Ascending aorta (tissue), 2 donors: ENCODE results near the gene CD48. TPM values are rescaled to one million over a fixed set of nuclear protein-coding genes. Genes with fewer than 3 reads are reported as not detected.
A peak's percentile ranks its signal among the peaks of the same experiment; 100 is the strongest.

ENCODE experiments used
- DNase-seq, 2 donors: peaks; one replicate each; pipeline ENCODE4 v3.0.0-alpha.2; 2019; ENCODE audit warnings: low spot score in 2 of 2
- H3K27ac ChIP-seq, 2 donors: fragments of 200-600 bp; sonication (generic); one replicate each; pipeline ENCODE4 v1.5.1; 2016 to 2017; ENCODE audit warnings: mild to moderate bottlenecking in 1 of 2
- H3K27me3 ChIP-seq: fragments of 200-600 bp; sonication (generic); one replicate; pipeline ENCODE4 v1.5.1; 2017
- H3K36me3 ChIP-seq, 2 donors: fragments of 200-600 bp; sonication (generic); one replicate each; pipeline ENCODE4 v1.5.1; 2016
- H3K4me1 ChIP-seq, 2 donors: fragments of 200-600 bp; sonication (generic); one replicate each; pipeline ENCODE4 v1.5.1; 2016 to 2017; ENCODE audit warnings: mild to moderate bottlenecking in 1 of 2
- H3K4me3 ChIP-seq, 2 donors: fragments of 200-600 bp; sonication (generic); one replicate each; pipeline ENCODE4 v1.5.1; 2016 to 2017; ENCODE audit warnings: mild to moderate bottlenecking in 1 of 2
- H3K9me3 ChIP-seq, 2 donors: fragments of 200-600 bp; sonication (generic); one replicate each; pipeline ENCODE4 v1.5.1; 2016
- intact Hi-C: fragments of 100-400 bp; cut with DNase I; formaldehyde crosslinking; loops from one replicate; pipeline ENCODE4 v1.15.1; 2023
- total RNA-seq: library from RNA; depleted of rRNA; stranded (reverse); fragments of >200 nt; gene quantifications from one replicate; pipeline ENCODE4 v1.1.0, GENCODE V29; 2016
- TF ChIP-seq, protein P1 (sequence below), 3 experiments: fragments of 200-600 bp in 2 of 3; fragments of 450-650 bp in 1 of 3; sonication (generic) in 2 of 3; IDR thresholded peaks; one replicate each; pipeline ENCODE4 v1.5.1; 2016 to 2019; ENCODE audit warnings: antibody characterized with exemption in 3 of 3, mild to moderate bottlenecking in 1 of 3, moderate library complexity in 1 of 3

CD48 gene
- total RNA-seq, 1 donor from 2014 or later: not detected

DNA sequence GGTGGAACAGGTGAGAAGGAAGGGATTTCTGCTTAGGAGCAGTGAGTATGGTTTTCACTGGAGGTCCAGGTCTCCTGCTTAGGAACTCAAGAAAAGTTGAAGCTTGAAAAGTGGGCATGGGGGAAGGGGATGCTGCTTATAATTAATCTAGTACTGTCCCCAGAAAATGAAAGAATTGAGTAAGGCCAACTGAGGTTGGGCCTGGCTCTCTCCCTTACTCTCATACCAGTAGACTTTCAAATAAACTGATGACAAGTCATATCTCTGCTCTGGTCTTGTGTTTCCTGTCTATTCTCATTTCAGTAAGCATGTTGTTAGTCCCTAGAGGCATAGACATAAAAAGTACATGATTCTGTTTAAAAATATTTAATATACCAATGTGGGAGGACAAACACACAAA is 26.4 kb downstream of the CD48 start:
- no peaks in the 10 kb centered on the region for H3K36me3 ChIP-seq
- no peaks in the 10 kb centered on the region for H3K27me3 ChIP-seq
- H3K27ac ChIP-seq: no peak overlapping the region
- intact Hi-C loops: no loop called here
- TF ChIP-seq, protein P1, sequence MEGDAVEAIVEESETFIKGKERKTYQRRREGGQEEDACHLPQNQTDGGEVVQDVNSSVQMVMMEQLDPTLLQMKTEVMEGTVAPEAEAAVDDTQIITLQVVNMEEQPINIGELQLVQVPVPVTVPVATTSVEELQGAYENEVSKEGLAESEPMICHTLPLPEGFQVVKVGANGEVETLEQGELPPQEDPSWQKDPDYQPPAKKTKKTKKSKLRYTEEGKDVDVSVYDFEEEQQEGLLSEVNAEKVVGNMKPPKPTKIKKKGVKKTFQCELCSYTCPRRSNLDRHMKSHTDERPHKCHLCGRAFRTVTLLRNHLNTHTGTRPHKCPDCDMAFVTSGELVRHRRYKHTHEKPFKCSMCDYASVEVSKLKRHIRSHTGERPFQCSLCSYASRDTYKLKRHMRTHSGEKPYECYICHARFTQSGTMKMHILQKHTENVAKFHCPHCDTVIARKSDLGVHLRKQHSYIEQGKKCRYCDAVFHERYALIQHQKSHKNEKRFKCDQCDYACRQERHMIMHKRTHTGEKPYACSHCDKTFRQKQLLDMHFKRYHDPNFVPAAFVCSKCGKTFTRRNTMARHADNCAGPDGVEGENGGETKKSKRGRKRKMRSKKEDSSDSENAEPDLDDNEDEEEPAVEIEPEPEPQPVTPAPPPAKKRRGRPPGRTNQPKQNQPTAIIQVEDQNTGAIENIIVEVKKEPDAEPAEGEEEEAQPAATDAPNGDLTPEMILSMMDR (IDR thresholded peaks at IDR 0.05): no peak
- DNase-seq: no peak
- H3K9me3 ChIP-seq: no peaks in the 10 kb centered on the region
- H3K4me3 ChIP-seq: no peak overlapping the region
- no peaks in the 10 kb centered on the region for H3K4me1 ChIP-seq

DNA sequence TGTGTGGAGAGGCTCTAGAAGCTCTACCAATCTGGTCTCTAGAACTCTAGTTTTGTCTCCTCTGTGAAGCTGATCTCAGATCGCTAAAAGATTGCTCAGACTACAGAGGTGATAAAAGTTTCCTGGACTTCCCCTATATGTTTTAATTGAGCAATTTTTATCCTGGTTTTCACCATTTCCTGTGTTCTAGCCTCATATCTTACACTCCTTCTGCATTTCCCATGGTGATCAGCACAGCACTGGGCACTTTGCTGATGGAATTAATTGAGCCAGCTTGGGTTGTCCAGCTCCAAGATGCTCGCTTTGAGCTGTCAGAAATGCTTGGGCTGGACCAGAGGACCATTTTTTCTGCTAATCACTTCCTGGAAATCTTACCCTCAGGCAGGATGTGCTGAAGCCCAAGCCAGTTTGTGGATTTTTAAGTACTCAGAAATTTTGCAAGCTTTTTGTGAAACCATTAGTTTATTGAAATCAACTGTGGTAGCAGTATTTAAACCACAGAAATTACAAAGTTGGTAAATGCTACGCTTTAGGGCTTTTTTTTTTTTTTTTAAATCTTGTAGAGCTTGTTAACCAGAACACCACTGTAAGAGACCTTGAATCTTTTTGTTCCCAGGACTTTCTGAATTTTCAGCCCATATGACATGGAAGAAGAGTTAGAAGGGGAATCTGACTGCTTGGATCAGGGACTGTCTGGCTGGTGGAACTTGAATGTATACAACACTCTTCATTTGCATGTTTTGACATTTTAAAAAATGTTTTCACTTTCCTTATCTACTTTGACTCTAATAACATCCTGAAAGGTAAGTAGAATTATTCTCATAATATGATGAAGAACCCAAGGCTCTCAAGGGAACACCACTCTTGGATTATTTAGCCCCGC is 28.4 kb downstream of the CD48 start:
- Histone ChIP-seq H3K4me1 (no peaks in the 10 kb centered on the region), H3K27me3 (no peaks in the 10 kb centered on the region), H3K27ac (no peak overlapping the region), H3K36me3 (no peaks in the 10 kb centered on the region), H3K9me3 (no peaks in the 10 kb centered on the region), H3K4me3 (no peak overlapping the region)
- TF ChIP-seq, protein P1 (IDR thresholded peaks at IDR 0.05): no peak
- intact Hi-C loops: no loop called here
- no peak for DNase-seq

DNA sequence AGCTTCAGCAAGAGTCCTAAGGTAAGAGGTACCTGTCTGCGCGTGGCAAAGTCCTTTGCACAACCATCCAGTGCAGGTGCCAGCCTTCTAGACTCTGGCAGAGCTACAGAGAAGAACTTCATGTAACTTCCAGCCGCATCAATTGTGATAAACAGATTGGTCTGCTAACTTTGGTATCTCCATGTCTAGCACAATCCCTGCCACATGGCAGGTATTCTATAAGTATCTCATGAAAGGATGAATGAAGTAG is 29.8 kb downstream of the CD48 start:
- Histone ChIP-seq H3K4me1 (no peaks in the 10 kb centered on the region), H3K27me3 (no peaks in the 10 kb centered on the region), H3K27ac (no peak overlapping the region), H3K36me3 (no peaks in the 10 kb centered on the region), H3K4me3 (no peak overlapping the region), H3K9me3 (no peaks in the 10 kb centered on the region)
- TF ChIP-seq, protein P1 (IDR thresholded peaks at IDR 0.05): no peak
- intact Hi-C loops: no loop called here
- no peak for DNase-seq

DNA sequence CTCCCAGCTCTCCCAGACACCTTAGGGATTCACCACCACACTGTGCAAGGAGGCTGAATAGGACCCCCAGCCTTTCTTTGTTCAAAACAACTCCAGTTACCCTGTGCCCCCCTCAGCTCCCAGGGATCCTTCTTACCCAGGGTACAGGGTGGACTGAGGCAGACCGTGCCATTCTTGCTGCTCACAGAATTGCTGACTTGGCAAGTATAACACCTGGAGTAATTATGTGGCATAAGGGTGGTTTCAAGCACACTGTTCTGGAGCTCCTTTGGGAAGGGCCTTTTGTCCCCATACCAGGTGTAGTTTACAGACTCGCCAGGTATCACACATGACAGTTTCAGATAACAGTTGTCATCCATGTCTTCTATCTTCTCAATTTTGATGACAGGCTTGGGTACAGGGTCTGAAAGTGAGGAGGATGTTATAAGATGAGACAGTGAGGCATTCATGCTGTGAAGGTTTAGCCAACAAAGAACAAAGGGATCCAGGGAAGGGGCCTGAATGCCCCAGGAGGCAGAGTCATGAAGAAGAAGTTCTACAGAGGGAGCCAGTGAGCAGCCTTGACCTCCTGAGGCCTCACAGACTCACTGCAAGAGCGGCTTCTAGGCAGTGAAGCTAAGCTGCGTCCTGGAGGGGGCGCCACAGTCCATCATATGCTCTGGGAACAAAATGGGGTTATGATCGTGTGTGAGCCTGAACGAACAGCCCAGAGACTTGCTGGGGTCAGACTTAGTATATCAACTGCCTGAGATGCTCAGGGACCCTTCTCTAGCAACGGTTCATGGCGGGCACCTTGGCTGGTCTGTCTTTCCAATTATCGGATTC is 30.3 kb downstream of the CD48 start:
- Histone ChIP-seq H3K4me1 (no peaks in the 10 kb centered on the region), H3K9me3 (no peaks in the 10 kb centered on the region), H3K4me3 (no peak overlapping the region), H3K27me3 (no peaks in the 10 kb centered on the region), H3K36me3 (no peaks in the 10 kb centered on the region), H3K27ac (no peak overlapping the region)
- TF ChIP-seq, protein P1 (IDR thresholded peaks at IDR 0.05): peak; percentile 13 to 57 (median 38)
- peak; percentile 13 to 79 for DNase-seq
- intact Hi-C loops: no loop called here

DNA sequence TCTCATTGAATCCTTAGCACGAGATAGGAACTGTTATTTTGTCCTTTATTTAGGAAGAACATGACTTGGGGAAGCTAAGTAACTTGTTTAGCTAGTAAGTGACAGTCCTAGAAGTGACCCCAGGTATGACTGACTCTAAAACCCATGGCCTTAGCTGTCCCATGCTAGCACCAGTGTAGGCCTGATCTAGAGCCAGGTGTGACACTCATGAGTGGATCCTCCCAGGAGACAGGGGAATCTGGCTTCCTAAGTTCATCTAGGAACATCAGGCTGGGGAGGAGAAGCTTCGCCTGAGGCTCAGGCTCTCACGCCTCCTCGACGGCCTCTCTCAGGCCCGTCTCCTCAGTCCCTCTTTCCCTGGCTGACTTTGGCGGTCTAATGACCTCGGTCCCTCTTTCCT is 31.2 kb downstream of the CD48 start:
- no peaks in the 10 kb centered on the region for H3K4me1 ChIP-seq
- H3K4me3 ChIP-seq: no peak overlapping the region
- no peak overlapping the region for H3K27ac ChIP-seq
- TF ChIP-seq, protein P1 (IDR thresholded peaks at IDR 0.05): no peak
- H3K9me3 ChIP-seq: no peaks in the 10 kb centered on the region
- no peaks in the 10 kb centered on the region for H3K27me3 ChIP-seq
- intact Hi-C loops: no loop called here
- H3K36me3 ChIP-seq: no peaks in the 10 kb centered on the region
- DNase-seq: no peak
